Measurements from ENCODE around the gene SLC30A2.

DNA sequence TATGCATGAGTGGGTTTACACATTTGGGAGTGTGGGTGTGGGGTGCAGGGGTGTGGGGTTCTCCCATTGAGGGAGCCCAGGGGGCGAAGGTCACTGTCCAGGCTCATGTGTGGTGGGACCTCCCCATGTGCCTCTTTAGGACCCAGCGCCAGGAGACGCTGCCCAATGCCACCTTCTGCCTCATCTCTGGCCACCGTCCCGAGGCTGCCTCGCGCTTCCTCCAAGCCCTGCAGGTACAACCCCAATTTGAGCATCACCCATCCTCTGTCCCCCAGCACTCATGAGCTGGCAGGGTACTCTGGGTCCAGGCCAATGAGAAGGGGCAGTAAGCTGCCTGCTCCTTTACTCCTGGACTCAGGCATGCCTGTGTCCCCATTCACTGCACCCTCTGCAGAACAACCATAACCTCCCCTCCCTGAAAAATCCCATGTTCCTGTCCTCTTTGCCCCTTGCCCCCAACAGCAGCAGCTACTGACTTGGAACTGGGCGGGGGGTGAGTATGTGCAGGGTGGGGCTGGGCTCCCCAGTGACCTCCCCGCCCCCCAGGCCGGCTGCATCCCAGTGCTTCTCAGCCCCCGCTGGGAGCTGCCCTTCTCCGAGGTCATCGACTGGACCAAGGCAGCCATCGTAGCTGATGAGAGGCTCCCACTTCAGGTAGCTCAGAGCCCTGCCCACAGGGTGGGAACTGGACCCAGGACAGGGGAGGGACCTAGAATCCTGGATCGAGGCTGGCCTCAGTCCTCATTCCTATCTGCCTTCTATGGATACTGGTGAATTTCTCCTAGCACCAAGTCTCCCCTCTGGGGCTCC, 16.7 kb downstream of the SLC30A2 start:
- TF ChIP-seq, protein P1, sequence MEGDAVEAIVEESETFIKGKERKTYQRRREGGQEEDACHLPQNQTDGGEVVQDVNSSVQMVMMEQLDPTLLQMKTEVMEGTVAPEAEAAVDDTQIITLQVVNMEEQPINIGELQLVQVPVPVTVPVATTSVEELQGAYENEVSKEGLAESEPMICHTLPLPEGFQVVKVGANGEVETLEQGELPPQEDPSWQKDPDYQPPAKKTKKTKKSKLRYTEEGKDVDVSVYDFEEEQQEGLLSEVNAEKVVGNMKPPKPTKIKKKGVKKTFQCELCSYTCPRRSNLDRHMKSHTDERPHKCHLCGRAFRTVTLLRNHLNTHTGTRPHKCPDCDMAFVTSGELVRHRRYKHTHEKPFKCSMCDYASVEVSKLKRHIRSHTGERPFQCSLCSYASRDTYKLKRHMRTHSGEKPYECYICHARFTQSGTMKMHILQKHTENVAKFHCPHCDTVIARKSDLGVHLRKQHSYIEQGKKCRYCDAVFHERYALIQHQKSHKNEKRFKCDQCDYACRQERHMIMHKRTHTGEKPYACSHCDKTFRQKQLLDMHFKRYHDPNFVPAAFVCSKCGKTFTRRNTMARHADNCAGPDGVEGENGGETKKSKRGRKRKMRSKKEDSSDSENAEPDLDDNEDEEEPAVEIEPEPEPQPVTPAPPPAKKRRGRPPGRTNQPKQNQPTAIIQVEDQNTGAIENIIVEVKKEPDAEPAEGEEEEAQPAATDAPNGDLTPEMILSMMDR (IDR thresholded peaks at IDR 0.05) = no peak
- TF ChIP-seq MAZ (IDR thresholded peaks at IDR 0.05; ENCODE audit: borderline replicate concordance, low read depth, low read length) = no peak
- TF ChIP-seq JUN (IDR thresholded peaks at IDR 0.05) = no peak
- no peak for TF ChIP-seq POLR2A (IDR thresholded peaks at IDR 0.05; ENCODE audit: low read length)
- TF ChIP-seq, protein P2, sequence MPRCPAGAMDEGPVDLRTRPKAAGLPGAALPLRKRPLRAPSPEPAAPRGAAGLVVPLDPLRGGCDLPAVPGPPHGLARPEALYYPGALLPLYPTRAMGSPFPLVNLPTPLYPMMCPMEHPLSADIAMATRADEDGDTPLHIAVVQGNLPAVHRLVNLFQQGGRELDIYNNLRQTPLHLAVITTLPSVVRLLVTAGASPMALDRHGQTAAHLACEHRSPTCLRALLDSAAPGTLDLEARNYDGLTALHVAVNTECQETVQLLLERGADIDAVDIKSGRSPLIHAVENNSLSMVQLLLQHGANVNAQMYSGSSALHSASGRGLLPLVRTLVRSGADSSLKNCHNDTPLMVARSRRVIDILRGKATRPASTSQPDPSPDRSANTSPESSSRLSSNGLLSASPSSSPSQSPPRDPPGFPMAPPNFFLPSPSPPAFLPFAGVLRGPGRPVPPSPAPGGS (IDR thresholded peaks at IDR 0.05) = no peak
- TF ChIP-seq, protein P3, sequence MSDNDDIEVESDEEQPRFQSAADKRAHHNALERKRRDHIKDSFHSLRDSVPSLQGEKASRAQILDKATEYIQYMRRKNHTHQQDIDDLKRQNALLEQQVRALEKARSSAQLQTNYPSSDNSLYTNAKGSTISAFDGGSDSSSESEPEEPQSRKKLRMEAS (IDR thresholded peaks at IDR 0.05) = no peak
- TF ChIP-seq, protein P4, sequence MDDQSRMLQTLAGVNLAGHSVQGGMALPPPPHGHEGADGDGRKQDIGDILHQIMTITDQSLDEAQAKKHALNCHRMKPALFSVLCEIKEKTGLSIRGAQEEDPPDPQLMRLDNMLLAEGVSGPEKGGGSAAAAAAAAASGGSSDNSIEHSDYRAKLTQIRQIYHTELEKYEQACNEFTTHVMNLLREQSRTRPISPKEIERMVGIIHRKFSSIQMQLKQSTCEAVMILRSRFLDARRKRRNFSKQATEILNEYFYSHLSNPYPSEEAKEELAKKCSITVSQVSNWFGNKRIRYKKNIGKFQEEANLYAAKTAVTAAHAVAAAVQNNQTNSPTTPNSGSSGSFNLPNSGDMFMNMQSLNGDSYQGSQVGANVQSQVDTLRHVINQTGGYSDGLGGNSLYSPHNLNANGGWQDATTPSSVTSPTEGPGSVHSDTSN (IDR thresholded peaks at IDR 0.05) = no peak
- TF ChIP-seq KDM1A (IDR thresholded peaks at IDR 0.05; ENCODE audit: low read depth) = no peak
- TF ChIP-seq EP300 (IDR thresholded peaks at IDR 0.05) = no peak
- no peak for TF ChIP-seq CEBPB (IDR thresholded peaks at IDR 0.05)
- TF ChIP-seq, protein P5, sequence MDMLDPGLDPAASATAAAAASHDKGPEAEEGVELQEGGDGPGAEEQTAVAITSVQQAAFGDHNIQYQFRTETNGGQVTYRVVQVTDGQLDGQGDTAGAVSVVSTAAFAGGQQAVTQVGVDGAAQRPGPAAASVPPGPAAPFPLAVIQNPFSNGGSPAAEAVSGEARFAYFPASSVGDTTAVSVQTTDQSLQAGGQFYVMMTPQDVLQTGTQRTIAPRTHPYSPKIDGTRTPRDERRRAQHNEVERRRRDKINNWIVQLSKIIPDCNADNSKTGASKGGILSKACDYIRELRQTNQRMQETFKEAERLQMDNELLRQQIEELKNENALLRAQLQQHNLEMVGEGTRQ (IDR thresholded peaks at IDR 0.05) = no peak
- no peak for TF ChIP-seq RAD21 (conservative IDR thresholded peaks at IDR 0.05 in 1 of 2, IDR thresholded peaks at IDR 0.05 in 1 of 2)
- TF ChIP-seq CHD2 (IDR thresholded peaks at IDR 0.05; ENCODE audit: low read length, partially characterized antibody) = no peak
- TF ChIP-seq NR3C1 (IDR thresholded peaks at IDR 0.05) = no peak
